ENCODE measurements around the gene RBM10.

DNA sequence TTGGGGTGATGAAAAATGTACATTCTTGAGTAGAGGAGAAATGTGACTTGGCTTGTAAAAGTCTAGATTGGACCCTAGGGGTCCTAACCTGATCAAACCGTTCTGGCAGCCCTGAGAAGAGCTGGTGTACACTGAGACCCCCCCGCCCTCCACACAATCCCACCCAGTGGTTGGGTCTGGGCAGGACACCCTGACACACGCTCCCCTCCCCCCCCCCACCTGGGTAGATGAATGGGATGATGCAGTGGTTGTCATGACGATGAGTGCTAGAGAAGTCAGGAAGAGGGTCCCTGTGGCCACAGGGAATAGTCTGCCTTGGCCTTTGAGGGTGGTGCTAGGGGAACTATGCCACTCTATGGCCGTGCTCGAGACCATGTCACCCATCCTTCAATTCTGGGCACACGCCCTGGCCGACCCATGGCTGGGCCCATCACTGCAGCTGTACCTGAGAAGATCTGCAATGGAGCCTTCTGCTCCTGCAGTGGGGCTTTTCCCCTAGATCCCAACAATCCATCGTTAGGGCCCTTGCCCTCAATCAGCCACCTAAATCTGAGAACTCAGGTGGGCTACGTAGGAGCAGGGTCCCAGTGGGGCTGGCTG, 77.8 kb downstream of the RBM10 start:
- TF ChIP-seq, protein P1, sequence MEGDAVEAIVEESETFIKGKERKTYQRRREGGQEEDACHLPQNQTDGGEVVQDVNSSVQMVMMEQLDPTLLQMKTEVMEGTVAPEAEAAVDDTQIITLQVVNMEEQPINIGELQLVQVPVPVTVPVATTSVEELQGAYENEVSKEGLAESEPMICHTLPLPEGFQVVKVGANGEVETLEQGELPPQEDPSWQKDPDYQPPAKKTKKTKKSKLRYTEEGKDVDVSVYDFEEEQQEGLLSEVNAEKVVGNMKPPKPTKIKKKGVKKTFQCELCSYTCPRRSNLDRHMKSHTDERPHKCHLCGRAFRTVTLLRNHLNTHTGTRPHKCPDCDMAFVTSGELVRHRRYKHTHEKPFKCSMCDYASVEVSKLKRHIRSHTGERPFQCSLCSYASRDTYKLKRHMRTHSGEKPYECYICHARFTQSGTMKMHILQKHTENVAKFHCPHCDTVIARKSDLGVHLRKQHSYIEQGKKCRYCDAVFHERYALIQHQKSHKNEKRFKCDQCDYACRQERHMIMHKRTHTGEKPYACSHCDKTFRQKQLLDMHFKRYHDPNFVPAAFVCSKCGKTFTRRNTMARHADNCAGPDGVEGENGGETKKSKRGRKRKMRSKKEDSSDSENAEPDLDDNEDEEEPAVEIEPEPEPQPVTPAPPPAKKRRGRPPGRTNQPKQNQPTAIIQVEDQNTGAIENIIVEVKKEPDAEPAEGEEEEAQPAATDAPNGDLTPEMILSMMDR (IDR thresholded peaks at IDR 0.05): no peak
- TF ChIP-seq EZH2 (IDR thresholded peaks at IDR 0.05; ENCODE audit: borderline replicate concordance, insufficient read depth, low read depth, low read length, poor library complexity, severe bottlenecking): no peak
